NCI-H2227 (cell line): Measurements from ENCODE around the gene SMARCAD1.
"Not testable (repeated sequence)": the region's sequence is repeated elsewhere in the genome, so short reads cannot be mapped to it uniquely, and the experiment has no call there.

Experiments
- DNase-seq: peaks from one replicate; lab custom pipeline; 2025; ENCODE audit not compliant: unreplicated experiment; lab: John Stamatoyannopoulos, UW

Gene SMARCAD1

GRCh38 chr4:94293981-94294380 is 86.3 kb downstream of the SMARCAD1 start:
- not testable (repeated sequence) for DNase-seq

GRCh38 chr4:94295473-94295872 is 87.8 kb downstream of the SMARCAD1 start:
- not testable (repeated sequence) for DNase-seq

GRCh38 chr4:94298725-94299252 is 91.1 kb downstream of the SMARCAD1 start:
- no peak for DNase-seq

- DNase-seq: no peak
Measured at GRCh38 chr4:94302191-94302590, 94.5 kb downstream of the SMARCAD1 start.

- peak; percentile 8 for DNase-seq
Measured at GRCh38 chr4:94304365-94304971, 96.8 kb downstream of the SMARCAD1 start.

- no peak for DNase-seq
Measured at GRCh38 chr4:94305466-94306225, 98.0 kb downstream of the SMARCAD1 start.

GRCh38 chr4:94306713-94307112 is 99.0 kb downstream of the SMARCAD1 start:
- no peak for DNase-seq

GRCh38 chr4:94307231-94307871 is 99.7 kb downstream of the SMARCAD1 start:
- DNase-seq: no peak

GRCh38 chr4:94319927-94320326 is 112.3 kb downstream of the SMARCAD1 start:
- DNase-seq: not testable (repeated sequence)

- DNase-seq: no peak
Measured at GRCh38 chr4:94325835-94326234, 118.2 kb downstream of the SMARCAD1 start.

GRCh38 chr4:94329933-94330332 is 122.3 kb downstream of the SMARCAD1 start:
- DNase-seq: no peak

GRCh38 chr4:94332983-94333590 is 125.4 kb downstream of the SMARCAD1 start:
- no peak for DNase-seq

GRCh38 chr4:94333866-94334265 is 126.2 kb downstream of the SMARCAD1 start:
- DNase-seq: no peak

- no peak for DNase-seq
Measured at GRCh38 chr4:94334476-94334875, 126.8 kb downstream of the SMARCAD1 start.

- no peak for DNase-seq
Measured at GRCh38 chr4:94334962-94335361, 127.3 kb downstream of the SMARCAD1 start.

- DNase-seq: no peak
Measured at GRCh38 chr4:94336303-94336702, 128.6 kb downstream of the SMARCAD1 start.

- DNase-seq: not testable (repeated sequence)
Measured at GRCh38 chr4:94336791-94337190, 129.1 kb downstream of the SMARCAD1 start.

- no peak for DNase-seq
Measured at GRCh38 chr4:94338681-94339351, 131.2 kb downstream of the SMARCAD1 start.

- DNase-seq: no peak
Measured at GRCh38 chr4:94339779-94340178, 132.1 kb downstream of the SMARCAD1 start.
